Measurements from ENCODE around the gene DBT. TPM values are rescaled to one million over a fixed set of nuclear protein-coding genes. Genes with fewer than 3 reads are reported as not detected.
A peak's percentile ranks its signal among the peaks of the same experiment; 100 is the strongest.
"Not testable (repeated sequence)": the region's sequence is repeated elsewhere in the genome, so short reads cannot be mapped to it uniquely, and the experiment has no call there.

DBT gene
- total and polyA plus RNA-seq, 11 donors = 6.8 to 45.3 (median 28.7) TPM

DNA sequence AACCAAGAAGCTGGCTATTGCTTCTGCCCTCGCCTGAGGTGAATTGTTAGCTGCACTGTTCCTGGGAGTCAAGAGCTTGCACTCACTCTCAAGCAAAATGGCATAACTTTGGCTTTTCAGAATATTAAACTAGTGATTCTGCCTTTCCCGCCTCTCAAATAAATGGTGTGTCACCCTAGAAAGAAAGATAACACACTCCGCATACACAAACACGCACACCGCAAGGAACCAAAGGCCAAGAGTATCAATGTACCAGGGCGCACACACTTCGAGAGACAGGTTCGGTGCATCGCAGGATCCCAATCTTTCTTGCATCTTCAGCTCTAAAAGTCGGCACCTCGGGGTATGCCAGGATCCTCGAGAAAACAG lies 15.9 kb upstream of the DBT start:
- TF ChIP-seq, protein P1, sequence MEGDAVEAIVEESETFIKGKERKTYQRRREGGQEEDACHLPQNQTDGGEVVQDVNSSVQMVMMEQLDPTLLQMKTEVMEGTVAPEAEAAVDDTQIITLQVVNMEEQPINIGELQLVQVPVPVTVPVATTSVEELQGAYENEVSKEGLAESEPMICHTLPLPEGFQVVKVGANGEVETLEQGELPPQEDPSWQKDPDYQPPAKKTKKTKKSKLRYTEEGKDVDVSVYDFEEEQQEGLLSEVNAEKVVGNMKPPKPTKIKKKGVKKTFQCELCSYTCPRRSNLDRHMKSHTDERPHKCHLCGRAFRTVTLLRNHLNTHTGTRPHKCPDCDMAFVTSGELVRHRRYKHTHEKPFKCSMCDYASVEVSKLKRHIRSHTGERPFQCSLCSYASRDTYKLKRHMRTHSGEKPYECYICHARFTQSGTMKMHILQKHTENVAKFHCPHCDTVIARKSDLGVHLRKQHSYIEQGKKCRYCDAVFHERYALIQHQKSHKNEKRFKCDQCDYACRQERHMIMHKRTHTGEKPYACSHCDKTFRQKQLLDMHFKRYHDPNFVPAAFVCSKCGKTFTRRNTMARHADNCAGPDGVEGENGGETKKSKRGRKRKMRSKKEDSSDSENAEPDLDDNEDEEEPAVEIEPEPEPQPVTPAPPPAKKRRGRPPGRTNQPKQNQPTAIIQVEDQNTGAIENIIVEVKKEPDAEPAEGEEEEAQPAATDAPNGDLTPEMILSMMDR (IDR thresholded peaks at IDR 0.05) = no peak
- no peak for TF ChIP-seq POLR2A (IDR thresholded peaks at IDR 0.05)
- peaks cover 0 to 35% (median 23%) of the 10 kb centered on the region in 12 donors for H3K4me1 ChIP-seq

DNA sequence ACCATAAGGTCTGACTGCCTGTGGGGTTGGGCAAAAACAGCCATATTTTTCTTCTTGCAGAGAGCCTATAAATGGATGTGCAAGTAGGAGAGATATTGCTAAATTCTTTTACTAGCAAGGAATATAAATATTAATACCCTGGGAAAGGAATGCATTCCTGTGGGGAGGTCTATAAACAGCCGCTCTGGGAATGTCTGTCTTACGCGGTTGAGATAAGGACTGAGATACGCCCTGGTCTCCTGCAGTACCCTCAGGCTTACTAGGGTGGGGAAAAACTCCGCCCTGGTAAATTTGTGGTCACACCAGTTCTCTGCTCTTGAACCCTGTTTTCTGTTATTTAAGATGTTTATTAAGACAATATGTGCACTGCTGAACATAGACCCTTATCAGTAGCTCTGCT lies 14.4 kb upstream of the DBT start:
- intact Hi-C loops (cut with DNase I) = loop anchor here in 2 of 10 donors (10.0 kb wide), 2 partner anchors 91 to 119 kb away; partner anchors contain the start of gene CDC14A (in 1 of the 2)
- not testable (repeated sequence) for ATAC-seq, H3K27me3 ChIP-seq, DNase-seq, H3K4me3 ChIP-seq, H3K27ac ChIP-seq, H3K9me3 ChIP-seq
- 90 to 95% (median 92%) methylated on average over 5 of the region's 5 CpGs for WGBS, 4 donors
- H3K4me1 ChIP-seq = peaks cover 0 to 30% (median 21%) of the 10 kb centered on the region in 12 donors
- peaks cover 0 to 19% (median 14%) of the 10 kb centered on the region in 9 donors for H3K36me3 ChIP-seq

More for the DNA sequence above, 15.9 kb upstream of the DBT start:
- ATAC-seq (peak; percentile 5 to 32 (median 21)), DNase-seq (no peak)
- H3K27ac ChIP-seq = peak overlapping the region; percentile 39 to 92 (median 81)
- H3K9me3 ChIP-seq = peaks cover 0 to 4% (median 0%) of the 10 kb centered on the region in 12 donors
- H3K27me3 ChIP-seq = no peaks in the 10 kb centered on the region
- peaks cover 0 to 34% (median 29%) of the 10 kb centered on the region in 9 donors for H3K36me3 ChIP-seq
- intact Hi-C loops (cut with DNase I) = loop anchor here in 7 of 10 donors (5.0 to 10.0 kb wide), 7 partner anchors 87 to 458 kb away; partner anchors contain the start of genes CDC14A (in 6 of the 7), SASS6 (in 1 of the 7) and TRMT13 (in 1 of the 7)
- 0 to 3% (median 2%) methylated on average over 9 to 12 of the region's 12 CpGs for WGBS, 4 donors
- peak overlapping the region; percentile 62 to 99 (median 82) for H3K4me3 ChIP-seq

DNA sequence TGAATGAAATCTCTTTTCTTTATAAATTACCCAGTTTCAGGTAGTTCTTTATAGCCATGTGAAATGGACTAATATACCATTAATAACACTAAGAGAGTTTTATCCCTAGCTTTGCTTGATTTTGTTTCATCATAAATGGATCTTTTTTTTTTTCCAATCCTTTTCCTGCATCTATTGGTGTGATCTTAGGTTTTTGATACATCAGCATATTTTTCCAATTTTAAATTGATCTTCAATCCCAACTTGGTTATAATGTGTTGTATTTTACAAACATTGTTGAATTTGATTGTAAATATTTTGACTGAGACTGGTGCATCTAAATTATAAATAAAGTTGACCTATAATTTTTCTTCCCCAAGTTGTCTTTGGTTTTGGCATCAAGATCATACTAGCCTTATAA lies 12.1 kb upstream of the DBT start:
- Histone ChIP-seq H3K4me3 (no peak overlapping the region), H3K9me3 (peaks cover 0 to 4% (median 0%) of the 10 kb centered on the region in 12 donors), H3K4me1 (peaks cover 0 to 13% (median 7%) of the 10 kb centered on the region in 12 donors), H3K27me3 (no peaks in the 10 kb centered on the region), H3K36me3 (no peaks in the 10 kb centered on the region), H3K27ac (no peak overlapping the region)
- intact Hi-C loops (cut with DNase I) = loop anchor here in 2 of 10 donors (10.0 kb wide), 2 partner anchors 93 to 117 kb away; partner anchors contain the start of gene CDC14A (in 1 of the 2)
- TF ChIP-seq, protein P1 (IDR thresholded peaks at IDR 0.05) = no peak
- TF ChIP-seq POLR2A (IDR thresholded peaks at IDR 0.05) = no peak
- ATAC-seq (no peak), DNase-seq (no peak)

DNA sequence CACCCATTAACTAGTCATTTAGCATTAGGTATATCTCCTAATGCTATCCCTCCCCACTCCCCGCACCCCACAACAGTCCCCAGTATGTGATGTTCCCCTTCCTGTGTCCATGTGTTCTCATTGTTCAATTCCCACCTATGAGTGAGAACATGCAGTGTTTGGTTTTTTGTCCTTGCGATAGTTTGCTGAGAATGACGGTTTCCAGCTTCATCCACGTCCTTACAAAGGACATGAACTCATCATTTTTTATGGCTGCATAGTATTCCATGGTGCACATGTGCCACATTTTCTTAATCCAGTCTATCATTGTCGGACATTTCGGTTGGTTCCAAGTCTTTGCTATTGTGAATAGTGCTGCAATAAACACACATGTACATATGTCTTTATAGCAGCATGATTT lies 8.8 kb upstream of the DBT start:
- ATAC-seq; H3K9me3 ChIP-seq; H3K27me3 ChIP-seq; H3K4me1 ChIP-seq; intact Hi-C loops (cut with DNase I); H3K4me3 ChIP-seq; DNase-seq; H3K27ac ChIP-seq; H3K36me3 ChIP-seq: not testable (repeated sequence)
- WGBS, 4 donors = 80 to 98% (median 81%) methylated on average over 6 of the region's 6 CpGs

DNA sequence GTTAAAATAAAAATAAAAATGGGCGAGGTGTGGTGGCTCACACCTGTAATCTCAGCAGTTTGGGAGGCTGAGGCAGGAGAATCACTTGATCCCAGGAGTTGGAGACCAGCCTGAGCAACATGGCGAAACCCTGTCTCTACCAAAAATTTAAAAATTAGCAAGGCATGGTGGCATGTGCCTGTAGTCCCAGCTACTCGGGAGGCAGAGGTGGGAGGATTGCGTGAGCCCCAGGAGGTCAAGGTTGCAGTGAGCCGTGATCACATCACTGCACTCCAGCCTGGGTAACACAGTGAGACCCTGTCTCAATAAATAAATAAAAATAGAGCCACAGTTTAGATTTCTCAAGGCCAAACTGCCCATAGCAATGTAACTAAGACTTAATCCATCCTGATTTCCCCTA lies 6.6 kb upstream of the DBT start:
- H3K9me3 ChIP-seq; H3K4me1 ChIP-seq; intact Hi-C loops (cut with DNase I); ATAC-seq; DNase-seq; H3K36me3 ChIP-seq; H3K27ac ChIP-seq; H3K4me3 ChIP-seq; H3K27me3 ChIP-seq: not testable (repeated sequence)
- WGBS, 4 donors = 88 to 94% (median 90%) methylated on average over 5 of the region's 5 CpGs

DNA sequence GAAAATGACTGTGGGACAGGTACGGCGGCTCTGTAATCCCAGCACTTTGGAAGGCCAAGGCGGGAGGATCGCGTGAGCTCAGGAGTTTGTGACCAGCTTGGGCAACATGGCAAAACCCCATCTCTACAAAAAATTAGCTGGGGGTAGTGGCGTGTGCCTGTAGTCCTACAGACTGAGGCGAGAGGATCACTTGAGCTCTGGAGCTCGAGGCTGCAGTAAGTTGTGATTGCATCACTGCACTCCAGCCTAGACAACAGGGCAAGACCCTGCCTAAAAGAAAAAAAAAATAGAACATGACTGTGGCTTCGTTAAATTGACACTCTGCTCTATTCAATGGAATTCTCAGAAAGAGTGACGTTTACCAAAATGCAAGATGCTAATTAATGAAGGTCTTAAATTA lies 3.9 kb upstream of the DBT start:
- ATAC-seq (no peak), DNase-seq (no peak)
- 63 to 70% (median 64%) methylated on average over 10 of the region's 10 CpGs for WGBS, 4 donors
- Histone ChIP-seq H3K27me3 (no peaks in the 10 kb centered on the region), H3K4me3 (no peak overlapping the region), H3K9me3 (no peaks in the 10 kb centered on the region), H3K27ac (no peak overlapping the region), H3K4me1 (peaks cover 0 to 16% (median 10%) of the 10 kb centered on the region in 12 donors), H3K36me3 (no peaks in the 10 kb centered on the region)
- TF ChIP-seq, protein P1 (IDR thresholded peaks at IDR 0.05) = no peak
- TF ChIP-seq POLR2A (IDR thresholded peaks at IDR 0.05) = no peak
- intact Hi-C loops (cut with DNase I) = no loop called here

All from heart left ventricle (tissue), 16 donors.